Hematopoietic multipotent progenitor cell (in vitro differentiated cells): ENCODE results near the gene TM9SF1. TPM values are rescaled to one million over a fixed set of nuclear protein-coding genes. Genes with fewer than 3 reads are reported as not detected.
A peak's percentile ranks its signal among the peaks of the same experiment; 100 is the strongest.

Experiments used
- DNase-seq, 3 donors: peaks; one replicate each; pipeline ENCODE4 v3.0.0-alpha.2; 2011 to 2015; ENCODE audit warnings: low read depth in 2 of 3, low spot score in 2 of 3
- total RNA-seq: library from RNA; depleted of rRNA; stranded (reverse); fragments of >200 nt; gene quantifications from one replicate; pipeline ENCODE4 v1.2.3, GENCODE V29; 2012

Gene TM9SF1
- total RNA-seq = 64.9 TPM

- DNase-seq = peak; percentile 80 to 92 (median 90)
Measured at GRCh38 chr14:24195186-24196070, at the start of gene TM9SF1. TM9SF1 (minus strand) TSS chr14:24195441; CDS start chr14:24195019, 422 bp downstream.

- peak in 2 of 3 donors; percentile 65 to 70 for DNase-seq
Measured at GRCh38 chr14:24243336-24243836, 48.1 kb upstream of the TM9SF1 start.

- DNase-seq = peak in 2 of 3 donors; percentile 94
Measured at GRCh38 chr14:24241829-24242443, 46.7 kb upstream of the TM9SF1 start.

GRCh38 chr14:24240110-24240918, 45.1 kb upstream of the TM9SF1 start:
- no peak for DNase-seq

GRCh38 chr14:24238527-24239037, 43.3 kb upstream of the TM9SF1 start:
- no peak for DNase-seq

GRCh38 chr14:24238123-24238522, 42.9 kb upstream of the TM9SF1 start:
- no peak for DNase-seq

GRCh38 chr14:24237463-24237955, 42.3 kb upstream of the TM9SF1 start:
- DNase-seq = no peak

GRCh38 chr14:24236689-24237462, 41.6 kb upstream of the TM9SF1 start:
- DNase-seq = no peak

GRCh38 chr14:24235804-24236688, 40.8 kb upstream of the TM9SF1 start:
- no peak for DNase-seq

- DNase-seq = no peak
Measured at GRCh38 chr14:24234095-24235005, 39.1 kb upstream of the TM9SF1 start.

GRCh38 chr14:24233538-24233866, 38.3 kb upstream of the TM9SF1 start:
- DNase-seq = no peak

GRCh38 chr14:24232645-24233537, 37.6 kb upstream of the TM9SF1 start, which contains the start of gene GMPR2:
GMPR2 (plus strand) TSS chr14:24232929; CDS start chr14:24233254, 325 bp downstream.
- DNase-seq = peak in 1 of 3 donors; percentile 14

- peak; percentile 80 to 94 (median 89) for DNase-seq
Measured at GRCh38 chr14:24232121-24232644, 36.9 kb upstream of the TM9SF1 start, which contains the start of gene NEDD8. NEDD8 (minus strand) TSS chr14:24232367; CDS start chr14:24232267, 100 bp downstream.

GRCh38 chr14:24231263-24232120, 36.3 kb upstream of the TM9SF1 start:
- peak in 1 of 3 donors; percentile 18 for DNase-seq

GRCh38 chr14:24228902-24229301, 33.7 kb upstream of the TM9SF1 start:
- no peak for DNase-seq
